ENCODE data around the gene GNAS-AS1.

GNAS-AS1 gene

GRCh38 chr20:58894652-58895447 lies 44.1 kb upstream of the GNAS-AS1 start:
- H3K27me3 ChIP-seq (ENCODE audit: low read length) = no peaks in the 10 kb centered on the region
- peak overlapping the region; percentile 89; the same call in 1 of the 2 replicates for H3K27ac ChIP-seq (ENCODE audit: low read depth, low read length)
- H3K79me2 ChIP-seq (ENCODE audit: insufficient read depth, low read length) = peaks cover 82% of the 10 kb centered on the region
- no peaks in the 10 kb centered on the region for H3K9me3 ChIP-seq (ENCODE audit: insufficient read depth, low read length)
- peak overlapping the region; percentile 87 for H3K4me3 ChIP-seq (ENCODE audit: insufficient read depth, low read length, poor library complexity, severe bottlenecking)
- peak overlapping the region; percentile 95 for H3K9ac ChIP-seq (ENCODE audit: low read length)
- TF ChIP-seq EZH2phosphoT487 (conservative IDR thresholded peaks at IDR 0.05; ENCODE audit: low read length) = no peak
- TF ChIP-seq CTCF (IDR thresholded peaks at IDR 0.05; ENCODE audit: insufficient read depth, low read length, poor library complexity, severe bottlenecking) = no peak
- H3K4me2 ChIP-seq (ENCODE audit: low read depth, low read length, poor library complexity, severe bottlenecking) = peak overlapping the region; percentile 99
- H3K36me3 ChIP-seq (ENCODE audit: low read length) = peaks cover 37% of the 10 kb centered on the region; the same call in 1 of the 2 replicates
- H2AFZ ChIP-seq (ENCODE audit: low read depth, low read length, severe bottlenecking) = no peak overlapping the region
- peaks cover 23% of the 10 kb centered on the region for H3F3A ChIP-seq (ENCODE audit: insufficient read depth)
- H3K9me2 ChIP-seq (replicated peaks; ENCODE audit: insufficient read depth, low read length) = no peaks in the 10 kb centered on the region
- peaks cover 31% of the 10 kb centered on the region for H4K20me1 ChIP-seq (ENCODE audit: low read depth, low read length)

GRCh38 chr20:58893355-58894120 lies 42.8 kb upstream of the GNAS-AS1 start:
- Histone ChIP-seq H3K36me3 (ENCODE audit: low read length) (peaks cover 28% of the 10 kb centered on the region; the same call in 1 of the 2 replicates), H3K27ac (ENCODE audit: low read depth, low read length) (peak overlapping the region; percentile 89), H3K27me3 (ENCODE audit: low read length) (no peaks in the 10 kb centered on the region), H3F3A (ENCODE audit: insufficient read depth) (peaks cover 21% of the 10 kb centered on the region), H3K4me2 (ENCODE audit: low read depth, low read length, poor library complexity, severe bottlenecking) (peak overlapping the region; percentile 99), H3K9me3 (ENCODE audit: insufficient read depth, low read length) (no peaks in the 10 kb centered on the region), H3K4me3 (ENCODE audit: insufficient read depth, low read length, poor library complexity, severe bottlenecking) (peak overlapping the region; percentile 87), H3K9me2 (replicated peaks; ENCODE audit: insufficient read depth, low read length) (no peaks in the 10 kb centered on the region), H4K20me1 (ENCODE audit: low read depth, low read length) (peaks cover 25% of the 10 kb centered on the region), H3K9ac (ENCODE audit: low read length) (peak overlapping the region; percentile 95), H3K79me2 (ENCODE audit: insufficient read depth, low read length) (peaks cover 70% of the 10 kb centered on the region), H2AFZ (ENCODE audit: low read depth, low read length, severe bottlenecking) (no peak overlapping the region)
- no peak for TF ChIP-seq CTCF (IDR thresholded peaks at IDR 0.05; ENCODE audit: insufficient read depth, low read length, poor library complexity, severe bottlenecking)
- no peak for TF ChIP-seq EZH2phosphoT487 (conservative IDR thresholded peaks at IDR 0.05; ENCODE audit: low read length)

GRCh38 chr20:58892932-58893224 lies 42.2 kb upstream of the GNAS-AS1 start:
- Histone ChIP-seq H3K4me3 (ENCODE audit: insufficient read depth, low read length, poor library complexity, severe bottlenecking) (peak overlapping the region; percentile 87), H3K27me3 (ENCODE audit: low read length) (no peaks in the 10 kb centered on the region), H3F3A (ENCODE audit: insufficient read depth) (peaks cover 21% of the 10 kb centered on the region), H3K27ac (ENCODE audit: low read depth, low read length) (peak overlapping the region; percentile 89), H3K79me2 (ENCODE audit: insufficient read depth, low read length) (peaks cover 64% of the 10 kb centered on the region), H3K9me3 (ENCODE audit: insufficient read depth, low read length) (no peaks in the 10 kb centered on the region), H3K36me3 (ENCODE audit: low read length) (peaks cover 25% of the 10 kb centered on the region; the same call in 1 of the 2 replicates), H3K9ac (ENCODE audit: low read length) (peak overlapping the region; percentile 95), H3K9me2 (replicated peaks; ENCODE audit: insufficient read depth, low read length) (no peaks in the 10 kb centered on the region), H4K20me1 (ENCODE audit: low read depth, low read length) (peaks cover 18% of the 10 kb centered on the region), H3K4me2 (ENCODE audit: low read depth, low read length, poor library complexity, severe bottlenecking) (peak overlapping the region; percentile 99), H2AFZ (ENCODE audit: low read depth, low read length, severe bottlenecking) (no peak overlapping the region)
- TF ChIP-seq CTCF (IDR thresholded peaks at IDR 0.05; ENCODE audit: insufficient read depth, low read length, poor library complexity, severe bottlenecking) = no peak
- no peak for TF ChIP-seq EZH2phosphoT487 (conservative IDR thresholded peaks at IDR 0.05; ENCODE audit: low read length)

All from SU-DHL-6 (cell line).